Liver (tissue), 3 donors: ENCODE measurements around the gene ADAMTS2.

Source experiments
- CTCF ChIP-seq: fragments of 150-350 bp; IDR thresholded peaks from 2 replicates; pipeline ENCODE4 v1.5.1; 2017; ENCODE audit warnings: improper control_type of control experiment, low read depth, low read length; ENCODE audit not compliant: missing input control
- GABPA ChIP-seq, 2 donors: IDR thresholded peaks in 1 of 2; conservative IDR thresholded peaks in 1 of 2; 2 replicates each; pipeline ENCODE4 v1.6.1; 2016; ENCODE audit warnings: antibody characterized with exemption in 2 of 2, mild to moderate bottlenecking in 1 of 2, moderate library complexity in 1 of 2
- JUND ChIP-seq, 2 donors: IDR thresholded peaks; 2 replicates each; pipeline ENCODE4 v1.6.1; 2016; ENCODE audit warnings: antibody characterized with exemption in 2 of 2
- MAX ChIP-seq: IDR thresholded peaks from 2 replicates; pipeline ENCODE4 v1.6.1; 2016; ENCODE audit warnings: antibody characterized with exemption
- RAD21 ChIP-seq, 2 donors: IDR thresholded peaks; 2 replicates each; pipeline ENCODE4 v1.6.1; 2016; ENCODE audit warnings: antibody characterized with exemption in 2 of 2, mild to moderate bottlenecking in 2 of 2
- REST ChIP-seq: IDR thresholded peaks from 2 replicates; pipeline ENCODE4 v1.6.1; 2016; ENCODE audit warnings: antibody characterized with exemption, mild to moderate bottlenecking
- donor health status: healthy.
- donor health status: healthy.

- TF ChIP-seq CTCF, result no peak
- TF ChIP-seq RAD21 (IDR thresholded peaks at IDR 0.05), result no peak
- TF ChIP-seq MAX, result no peak
- TF ChIP-seq REST, result no peak
- no peak for TF ChIP-seq GABPA (IDR thresholded peaks at IDR 0.05 in 1 of 2, conservative IDR thresholded peaks at IDR 0.05 in 1 of 2)
- no peak for TF ChIP-seq JUND (IDR thresholded peaks at IDR 0.05)
Observed at GRCh38 chr5:179139111-179139935, 205.9 kb downstream of the ADAMTS2 start.
